ENCODE measurements around the gene LCOR.

DNA sequence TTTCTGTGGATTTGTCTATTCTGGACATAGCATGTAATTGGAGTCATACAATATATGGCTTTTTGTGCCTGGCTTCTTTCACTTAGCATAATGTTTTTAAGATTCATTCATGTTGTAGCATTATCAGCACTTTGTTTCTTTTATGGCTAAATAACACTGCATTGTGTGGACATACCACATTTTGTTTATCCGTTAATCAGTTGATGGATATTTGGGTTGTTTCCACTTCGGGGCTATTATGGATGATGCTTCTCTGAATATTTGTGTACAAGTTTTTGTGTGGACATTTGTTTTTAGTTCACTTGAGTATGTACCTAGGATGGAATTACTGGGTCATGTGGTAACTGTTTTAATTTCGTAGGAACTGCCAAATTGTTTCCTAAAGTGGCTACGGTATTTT is 6.4 kb downstream of the LCOR start:
- TF ChIP-seq, protein P1, sequence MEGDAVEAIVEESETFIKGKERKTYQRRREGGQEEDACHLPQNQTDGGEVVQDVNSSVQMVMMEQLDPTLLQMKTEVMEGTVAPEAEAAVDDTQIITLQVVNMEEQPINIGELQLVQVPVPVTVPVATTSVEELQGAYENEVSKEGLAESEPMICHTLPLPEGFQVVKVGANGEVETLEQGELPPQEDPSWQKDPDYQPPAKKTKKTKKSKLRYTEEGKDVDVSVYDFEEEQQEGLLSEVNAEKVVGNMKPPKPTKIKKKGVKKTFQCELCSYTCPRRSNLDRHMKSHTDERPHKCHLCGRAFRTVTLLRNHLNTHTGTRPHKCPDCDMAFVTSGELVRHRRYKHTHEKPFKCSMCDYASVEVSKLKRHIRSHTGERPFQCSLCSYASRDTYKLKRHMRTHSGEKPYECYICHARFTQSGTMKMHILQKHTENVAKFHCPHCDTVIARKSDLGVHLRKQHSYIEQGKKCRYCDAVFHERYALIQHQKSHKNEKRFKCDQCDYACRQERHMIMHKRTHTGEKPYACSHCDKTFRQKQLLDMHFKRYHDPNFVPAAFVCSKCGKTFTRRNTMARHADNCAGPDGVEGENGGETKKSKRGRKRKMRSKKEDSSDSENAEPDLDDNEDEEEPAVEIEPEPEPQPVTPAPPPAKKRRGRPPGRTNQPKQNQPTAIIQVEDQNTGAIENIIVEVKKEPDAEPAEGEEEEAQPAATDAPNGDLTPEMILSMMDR (IDR thresholded peaks at IDR 0.05): no peak
- TF ChIP-seq POLR2A (IDR thresholded peaks at IDR 0.05): no peak

Measured in thyroid gland (tissue), 4 donors.